OCI-LY1 (cell line): Measurements from ENCODE around the gene FAM53B.

ENCODE experiments used
- CTCF ChIP-seq: fragments of 200-600 bp; sonication (generic), shearing (Covaris generic); IDR thresholded peaks from 2 replicates; pipeline ENCODE4 v1.5.1; 2017; ENCODE audit warnings: mild to moderate bottlenecking, antibody characterized with exemption, low read length, moderate library complexity, mixed read lengths
- EZH2 ChIP-seq: fragments of 200-600 bp; sonication (generic), shearing (Covaris generic); IDR thresholded peaks from 2 replicates; pipeline ENCODE4 v1.8.0; 2017; ENCODE audit warnings: borderline replicate concordance, mixed run types, mild to moderate bottlenecking, antibody characterized with exemption, low read length, moderate library complexity, mixed read lengths

- TF ChIP-seq CTCF (no peak), EZH2 (no peak)
Measured at GRCh38 chr10:124725791-124726190, 18.4 kb downstream of the FAM53B start.
